Measurements from ENCODE around the gene ADGRG3. TPM values are rescaled to one million over a fixed set of nuclear protein-coding genes. Genes with fewer than 3 reads are reported as not detected.
"Not testable (repeated sequence)": the region's sequence is repeated elsewhere in the genome, so short reads cannot be mapped to it uniquely, and the experiment has no call there.

ADGRG3 gene
- total RNA-seq, 1 experiment from 2014 or later = not detected

- no peak for DNase-seq (ENCODE audit: low spot score)
Observed at GRCh38 chr16:57713596-57713995, 45.5 kb downstream of the ADGRG3 start.

- DNase-seq (ENCODE audit: low spot score) = no peak
Observed at GRCh38 chr16:57714047-57714446, 45.9 kb downstream of the ADGRG3 start.

GRCh38 chr16:57720142-57720575, 52.1 kb downstream of the ADGRG3 start:
- peak; percentile 39 for DNase-seq (ENCODE audit: low spot score)

- no peak for DNase-seq (ENCODE audit: low spot score)
Observed at GRCh38 chr16:57721356-57722209, 53.5 kb downstream of the ADGRG3 start.

- no peak for DNase-seq (ENCODE audit: low spot score)
Observed at GRCh38 chr16:57722210-57722499, 54.0 kb downstream of the ADGRG3 start.

- no peak for DNase-seq (ENCODE audit: low spot score)
Observed at GRCh38 chr16:57722651-57723050, 54.5 kb downstream of the ADGRG3 start.

- no peak for DNase-seq (ENCODE audit: low spot score)
Observed at GRCh38 chr16:57723170-57723569, 55.1 kb downstream of the ADGRG3 start.

GRCh38 chr16:57724531-57724930, 56.4 kb downstream of the ADGRG3 start:
- DNase-seq (ENCODE audit: low spot score) = no peak

GRCh38 chr16:57725151-57725550, 57.0 kb downstream of the ADGRG3 start:
- no peak for DNase-seq (ENCODE audit: low spot score)

GRCh38 chr16:57725554-57725953, 57.4 kb downstream of the ADGRG3 start:
- no peak for DNase-seq (ENCODE audit: low spot score)

- DNase-seq (ENCODE audit: low spot score) = no peak
Observed at GRCh38 chr16:57725976-57726375, 57.9 kb downstream of the ADGRG3 start.

- no peak for DNase-seq (ENCODE audit: low spot score)
Observed at GRCh38 chr16:57726433-57726947, 58.4 kb downstream of the ADGRG3 start.

GRCh38 chr16:57727610-57728009, 59.5 kb downstream of the ADGRG3 start:
- DNase-seq (ENCODE audit: low spot score) = no peak

- DNase-seq (ENCODE audit: low spot score) = no peak
Observed at GRCh38 chr16:57728336-57729181, 60.5 kb downstream of the ADGRG3 start.

GRCh38 chr16:57729182-57729484, 61.0 kb downstream of the ADGRG3 start:
- DNase-seq (ENCODE audit: low spot score) = no peak

- not testable (repeated sequence) for DNase-seq (ENCODE audit: low spot score)
Observed at GRCh38 chr16:57729852-57730251, 61.7 kb downstream of the ADGRG3 start.

GRCh38 chr16:57730771-57731730, 62.9 kb downstream of the ADGRG3 start:
- DNase-seq (ENCODE audit: low spot score) = no peak

- no peak for DNase-seq (ENCODE audit: low spot score)
Observed at GRCh38 chr16:57732037-57732436, 63.9 kb downstream of the ADGRG3 start.

- DNase-seq (ENCODE audit: low spot score) = no peak
Observed at GRCh38 chr16:57732714-57733113, 64.6 kb downstream of the ADGRG3 start.

- DNase-seq (ENCODE audit: low spot score) = no peak
Observed at GRCh38 chr16:57734308-57734924, 66.3 kb downstream of the ADGRG3 start.

Data from H4 (cell line).